HepG2 (cell line): ENCODE results near the gene NAA25. TPM values are rescaled to one million over a fixed set of nuclear protein-coding genes. Genes with fewer than 3 reads are reported as not detected.

Experiments
- ATAC-seq: fragments of 200-7000 bp; cut with Tn5 transposase; 3 replicates; pipeline ENCODE4 v1.9.1; 2020; ENCODE audit warnings: mild to moderate bottlenecking, moderate library complexity
- BruUV-seq: library from RNA; stranded (reverse); fragments of 400-500 nt; replicated peaks from 2 replicates; lab custom pipeline; 2021; lab: Mats Ljungman, UMichigan
- CTCF ChIA-PET: fragments of 300-600 bp; formaldehyde crosslinking; extraction: SDS; loops from one replicate; lab custom pipeline; 2021; ENCODE audit warnings: low total read pairs, inconsistent platforms, low intra/inter-chr PET ratio; lab: Yijun Ruan, JAX
- POLR2A ChIA-PET: fragments of 350-600 bp; sonication (Branson Sonifier 250); formaldehyde crosslinking; loops from one replicate; lab custom pipeline; 2020; ENCODE audit warnings: antibody characterized with exemption, inconsistent platforms; lab: Yijun Ruan, JAX
- DNase-seq: peaks from one replicate; pipeline ENCODE4 v3.0.0-alpha.2; 2015; ENCODE audit warnings: low spot score
- FAIRE-seq: peaks from 3 replicates; lab custom pipeline; 2011; peaks lifted over from hg19 to GRCh38; lab: Jason Lieb, UNC
- H2AFZ ChIP-seq: one replicate; pipeline ENCODE4 v1.6.1; 2011; ENCODE audit warnings: low read length, inconsistent platforms
- H3K27ac ChIP-seq: fragments of 300-600 bp; 3 replicates; pipeline ENCODE4 v1.8.0; 2011; ENCODE audit warnings: mixed run types, mild to moderate bottlenecking, mixed read lengths, low read length, inconsistent platforms; ENCODE audit not compliant: insufficient read depth; ENCODE audit errors: extremely low read length
- H3K27me3 ChIP-seq, 2 experiments: fragments of 200-600 bp in 1 of 2; 2 replicates in 1 of 2; 3 replicates in 1 of 2; pipeline versions ENCODE4 v1.6.0 to v1.8.0; 2011; ENCODE audit warnings: low read length in 2 of 2, mild to moderate bottlenecking in 2 of 2, moderate library complexity in 2 of 2, inconsistent platforms in 1 of 2; ENCODE audit not compliant: insufficient read depth in 2 of 2, control insufficient read depth in 1 of 2
- H3K36me3 ChIP-seq, 2 experiments: fragments of 200-600 bp in 1 of 2; replicated peaks in 1 of 2; 2 replicates in 1 of 2; 3 replicates in 1 of 2; pipeline versions ENCODE4 v1.5.1 to v1.8.0; 2011; ENCODE audit warnings: low read length in 2 of 2, inconsistent platforms in 1 of 2; ENCODE audit not compliant: insufficient read depth in 2 of 2, control insufficient read depth in 1 of 2
- H3K4me1 ChIP-seq: 2 replicates; pipeline ENCODE4 v1.5.1; 2012; ENCODE audit warnings: low read length, inconsistent platforms; ENCODE audit not compliant: insufficient read depth
- H3K4me2 ChIP-seq: 2 replicates; pipeline ENCODE4 v1.6.0; 2011; ENCODE audit warnings: low read depth, low read length, inconsistent platforms
- H3K4me3 ChIP-seq, 3 experiments: fragments of 200-600 bp in 1 of 3; sonication (generic), shearing (Covaris generic) in 1 of 3; replicated peaks in 1 of 3; 2 replicates each; pipeline ENCODE4 v1.5.1; 2011 to 2016; ENCODE audit warnings: low read length in 3 of 3, inconsistent platforms in 2 of 3, low read depth in 2 of 3, mild to moderate bottlenecking in 2 of 3, control low read depth in 1 of 3, mixed read lengths in 1 of 3; ENCODE audit not compliant: insufficient read depth in 1 of 3
- H3K79me2 ChIP-seq: one replicate; pipeline ENCODE4 v1.6.1; 2011; ENCODE audit warnings: low read length, inconsistent platforms; ENCODE audit not compliant: insufficient read depth
- H3K9ac ChIP-seq: 2 replicates; pipeline ENCODE4 v1.6.0; 2011; ENCODE audit warnings: mild to moderate bottlenecking, low read depth, low read length, inconsistent platforms; ENCODE audit not compliant: insufficient read depth
- H3K9me3 ChIP-seq: 2 replicates; pipeline ENCODE4 v1.5.1; 2012; ENCODE audit warnings: mild to moderate bottlenecking, low read length
- H4K20me1 ChIP-seq: 2 replicates; pipeline ENCODE4 v1.6.0; 2011; ENCODE audit warnings: inconsistent platforms, mild to moderate bottlenecking, low read length, moderate library complexity; ENCODE audit not compliant: insufficient read depth
- TOPORS ChIP-seq: sonication (generic); formaldehyde crosslinking; IDR thresholded peaks from 2 replicates; pipeline ENCODE4 v1.8.0; 2023; ENCODE audit warnings: mild to moderate bottlenecking, missing genetic modification reagents
- ZNF646 ChIP-seq: sonication (generic); formaldehyde crosslinking; IDR thresholded peaks from 2 replicates; pipeline ENCODE4 v1.9.0; 2021; ENCODE audit warnings: mild to moderate bottlenecking, missing genetic modification reagents
- whole genome bisulfite sequencing: methylation state at CpG from one replicate; pipeline ENCODE4 v1.1.6; 2017; ENCODE audit warnings: low lambda C conversion rate; 5-methylcytosine and 5-hydroxymethylcytosine counted together
- in situ Hi-C: cut with HindIII; loops from 2 replicates; pipeline ENCODE4 v1.10.0; 2017; ENCODE audit warnings: low pct_unique_long_range_greater_than_20kb; ENCODE audit not compliant: extremely low pct_ligation_motif_present
- intact Hi-C: fragments of 100-400 bp; cut with micrococcal nuclease; formaldehyde crosslinking; loops from one replicate; pipeline ENCODE4 v1.10.0; 2022; ENCODE audit not compliant: unreplicated experiment
- polyA plus RNA-seq, 8 experiments: library from polyadenylated mRNA; depleted of rRNA in 3 of 8; stranded (reverse) in 7 of 8; unstranded in 1 of 8; fragments of >200 nt; fragmentation: Illumina TruSeq in 4 of 8; extraction: Trizol in 4 of 8; gene quantifications; 2 replicates each; pipeline versions ENCODE4 v1.2.1 to v1.2.3, GENCODE V29; 2011 to 2016; ENCODE audit warnings: low read depth in 4 of 8, missing spikeins in 1 of 8, mixed read lengths in 1 of 8; ENCODE audit not compliant: insufficient read depth in 1 of 8
- total RNA-seq, 5 experiments: library from RNA; depleted of rRNA; stranded (reverse); fragments of >200 nt; fragmentation: Illumina TruSeq; extraction: Trizol; gene quantifications; 2 replicates each; pipeline ENCODE4 v1.2.3, GENCODE V29; 2016; ENCODE audit warnings: low read depth in 1 of 5

The NAA25 gene
- total and polyA plus RNA-seq, 2 of the 13 experiments (the other 11 are each of a cell fraction or from before 2014, with no cell fraction given): 11.4 to 32.0 TPM

- no peaks in the 10 kb centered on the region for H3K27me3 ChIP-seq
- DNase-seq (no peak), FAIRE-seq (no peak)
- in situ Hi-C loops (no loop called here), intact Hi-C loops (no loop called here)
- no TSS peak for BruUV-seq
- no peak overlapping the region for H3K4me3 ChIP-seq
- no peak overlapping the region for H3K4me2 ChIP-seq
- no peaks in the 10 kb centered on the region for H3K4me1 ChIP-seq
- CTCF ChIA-PET: no interaction called here
- no peak for TF ChIP-seq ZNF646 (CRISPR knock-in tag)
- TF ChIP-seq TOPORS: no peak
- TF ChIP-seq, all 625 proteins: peak for 0
- H2AFZ ChIP-seq: no peak overlapping the region
- 93% methylated on average over 2 of the region's 2 CpGs for WGBS
- no peak overlapping the region for H3K27ac ChIP-seq
- H4K20me1 ChIP-seq: no peaks in the 10 kb centered on the region
- no peaks in the 10 kb centered on the region for H3K36me3 ChIP-seq
- H3K9me3 ChIP-seq: no peaks in the 10 kb centered on the region
- ATAC-seq: no peak
- POLR2A ChIA-PET: interaction anchor here (2.1 kb wide), 1 partner anchor 16 kb away, joined by 9 read pairs; the partner anchor contains the start of genes ERP29 and TMEM116
- no peak overlapping the region for H3K9ac ChIP-seq
- no peaks in the 10 kb centered on the region for H3K79me2 ChIP-seq
Observed at GRCh38 chr12:111997300-111997699, 111.3 kb downstream of the NAA25 start.
